Cerebellar cortex (tissue), 1 donor: ENCODE results near the gene BPIFB4.
"Not testable (repeated sequence)": the region's sequence is repeated elsewhere in the genome, so short reads cannot be mapped to it uniquely, and the experiment has no call there.

Source experiments
- DNase-seq: peaks from one replicate; pipeline ENCODE4 v3.0.0-alpha.2; 2015; ENCODE audit warnings: low spot score

BPIFB4 gene

DNA sequence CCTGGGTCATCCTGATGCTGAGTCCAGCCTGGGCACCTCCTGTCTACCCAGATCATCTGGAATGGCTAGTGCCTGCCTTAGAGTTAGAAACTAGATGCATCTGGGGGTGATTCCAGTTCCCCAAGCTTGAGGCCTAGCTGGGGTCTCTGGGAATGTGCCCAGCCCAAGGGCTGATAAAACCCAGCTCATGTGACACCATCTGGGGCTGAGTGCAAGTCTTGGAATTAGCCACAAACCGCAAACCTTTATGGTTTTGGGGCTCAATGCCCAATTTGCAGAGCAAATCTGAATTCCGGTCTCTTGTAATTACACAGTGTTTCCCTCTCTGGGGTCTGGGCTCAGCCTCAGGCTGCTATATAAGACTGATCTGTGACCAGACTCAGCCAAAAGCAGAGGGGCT is at the start of gene BPIFB4:
Gene BPIFB4 (plus strand): TSS at position 385 of the 400 bp plus-strand sequence. CDS start 1,884 bp downstream, outside the sequence.
- DNase-seq = no peak

DNA sequence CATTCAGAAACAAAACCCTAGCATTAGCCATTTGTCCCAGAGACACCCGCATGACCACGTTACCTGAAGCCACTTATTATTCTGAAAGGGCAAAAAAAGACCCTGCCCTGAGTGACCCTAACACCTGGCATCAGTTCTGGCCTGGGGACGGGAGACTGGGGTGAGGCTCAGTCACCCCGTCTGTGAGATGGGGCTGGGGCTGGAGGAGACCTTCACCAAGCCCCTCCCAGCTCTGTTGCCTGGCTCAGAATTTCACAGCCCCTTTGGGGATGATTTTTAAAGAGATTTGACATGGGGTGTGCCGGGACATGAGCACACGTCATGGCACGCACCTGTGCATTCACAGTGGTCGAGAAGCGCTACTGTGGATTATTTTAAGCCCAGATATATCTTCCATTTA is 49.4 kb upstream of the BPIFB4 start:
- DNase-seq = no peak

DNA sequence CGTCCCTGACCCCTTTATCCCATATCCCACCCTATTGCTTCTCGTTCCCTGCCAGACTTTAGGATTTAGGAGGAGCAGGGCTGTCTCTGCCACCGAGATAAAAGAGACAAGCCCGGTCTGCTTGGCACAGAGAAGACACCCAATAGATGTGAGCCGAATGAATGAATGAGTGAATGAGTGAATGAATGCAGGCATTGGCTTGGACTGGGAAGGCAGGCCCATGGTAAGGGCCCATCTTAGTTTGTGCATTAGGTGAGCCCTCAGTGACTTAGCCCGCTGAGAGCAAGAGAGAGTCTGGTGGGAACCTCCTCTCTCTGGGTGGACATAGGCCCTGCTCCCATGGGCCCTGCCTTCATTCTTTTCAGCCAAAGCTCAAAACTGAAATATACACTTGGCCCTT is 48.9 kb upstream of the BPIFB4 start:
- DNase-seq = no peak

DNA sequence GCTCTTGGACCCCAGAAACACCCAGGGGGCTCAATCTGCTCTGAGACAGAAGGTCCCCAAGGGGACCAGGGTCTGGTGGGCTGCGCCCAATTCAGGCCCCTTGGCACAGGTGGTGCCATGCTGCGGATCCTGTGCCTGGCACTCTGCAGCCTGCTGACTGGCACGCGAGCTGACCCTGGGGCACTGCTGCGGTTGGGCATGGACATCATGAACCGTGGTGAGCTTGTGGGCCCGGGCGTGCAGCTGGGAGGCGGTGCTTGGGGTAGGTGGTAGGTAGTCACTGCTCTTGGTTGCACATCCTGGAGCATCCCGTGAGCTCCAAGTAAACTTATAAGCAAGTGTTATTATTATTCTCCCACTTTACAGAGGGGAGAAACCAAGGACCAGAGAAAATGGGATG is 47.9 kb upstream of the BPIFB4 start, which contains the start of gene BPIFB6:
Gene BPIFB6 (plus strand): TSS at position 118 of the 400 bp plus-strand sequence. CDS start 0 bp downstream, at position 118.
- no peak for DNase-seq

- no peak for DNase-seq
Measured at GRCh38 chr20:33032555-33032954, 46.9 kb upstream of the BPIFB4 start.

DNA sequence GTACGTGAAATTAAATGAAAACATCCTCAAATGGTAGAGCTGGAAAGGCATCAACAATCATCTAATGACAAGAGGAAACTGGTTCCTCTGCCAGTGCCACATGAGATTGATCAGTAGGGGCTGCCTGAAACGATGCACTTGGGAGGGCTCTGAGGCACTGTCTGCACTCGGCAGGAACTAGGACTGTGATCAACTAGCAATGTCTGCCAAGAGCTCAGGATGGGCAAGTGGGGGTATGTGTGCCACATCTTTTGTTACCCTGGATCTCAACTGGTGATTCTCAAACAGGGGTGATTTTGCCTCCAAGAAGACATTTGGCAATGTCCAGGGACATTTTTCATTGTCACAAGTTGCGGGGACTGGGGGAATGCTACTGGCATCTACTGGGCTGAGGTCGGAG is 46.1 kb upstream of the BPIFB4 start:
- no peak for DNase-seq

- DNase-seq = no peak
Measured at GRCh38 chr20:33034115-33034514, 45.3 kb upstream of the BPIFB4 start.

DNA sequence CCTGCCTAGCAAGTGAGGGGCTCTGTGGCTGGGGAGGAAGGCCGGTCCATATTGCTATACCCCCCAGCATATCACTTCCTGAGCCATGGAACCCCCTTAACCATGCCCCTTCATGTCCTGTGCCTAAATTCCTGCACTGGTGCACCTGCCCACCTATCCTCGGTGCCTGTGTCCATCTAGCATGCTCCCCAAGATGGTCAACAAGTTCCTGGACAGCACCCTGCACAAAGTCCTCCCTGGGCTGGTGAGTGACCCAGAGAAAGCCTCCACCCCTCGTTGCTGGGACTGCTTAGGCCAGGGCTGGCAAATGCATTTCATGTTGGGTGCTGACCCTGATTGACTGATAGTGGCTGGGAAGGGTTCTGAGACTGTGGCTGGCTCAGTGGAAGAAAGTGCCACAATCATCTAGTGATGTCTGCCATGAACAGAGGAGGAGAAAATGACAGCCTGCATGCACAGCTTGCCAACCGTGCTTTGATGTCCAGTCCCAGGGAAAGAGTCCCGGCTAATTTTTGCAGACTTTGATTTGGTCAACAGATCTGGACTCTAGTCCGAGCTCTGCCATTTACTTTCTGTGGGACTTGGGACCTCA is 44.4 kb upstream of the BPIFB4 start:
- no peak for DNase-seq

DNA sequence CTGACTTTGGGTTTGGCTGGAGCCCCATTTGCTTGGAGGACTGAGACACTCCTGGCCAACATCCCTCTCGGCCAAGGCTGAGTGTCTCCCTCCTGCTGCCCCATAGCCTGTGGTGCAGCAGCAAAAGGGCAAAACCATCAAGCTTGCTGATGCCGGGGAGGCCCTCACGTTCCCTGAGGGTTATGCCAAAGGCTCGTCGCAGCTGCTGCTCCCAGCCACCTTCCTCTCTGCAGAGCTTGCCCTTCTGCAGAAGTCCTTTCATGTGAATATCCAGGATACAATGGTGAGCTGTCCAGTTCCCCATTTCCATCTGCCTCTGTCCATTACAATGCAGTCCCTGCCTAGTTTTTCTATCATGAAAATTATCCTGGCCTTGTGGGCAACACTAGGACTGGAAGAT is 42.0 kb upstream of the BPIFB4 start:
- no peak for DNase-seq

- no peak for DNase-seq
Measured at GRCh38 chr20:33038243-33038642, 41.2 kb upstream of the BPIFB4 start.

DNA sequence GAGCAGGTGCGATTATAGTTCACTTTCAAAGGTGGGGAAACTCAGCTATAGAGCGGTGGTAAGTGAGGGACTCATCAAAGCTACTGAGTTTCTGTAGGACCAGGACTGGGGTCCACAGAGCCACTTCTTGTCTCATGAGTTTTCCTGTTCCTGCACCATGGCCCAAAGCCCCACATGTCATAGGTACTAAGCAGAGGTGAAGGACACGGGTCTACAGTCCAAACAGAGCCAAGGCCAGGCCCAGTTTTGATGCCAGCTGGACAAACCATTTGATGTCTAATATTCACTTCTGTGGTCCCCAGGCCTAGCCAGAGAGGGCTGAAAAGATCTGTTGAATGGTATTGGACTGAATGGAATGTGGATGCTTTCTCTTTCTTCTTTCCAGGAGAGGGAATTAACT is 37.0 kb upstream of the BPIFB4 start:
- DNase-seq = no peak

GRCh38 chr20:33042983-33043730 is 36.3 kb upstream of the BPIFB4 start:
- no peak for DNase-seq

GRCh38 chr20:33043731-33044181 is 35.7 kb upstream of the BPIFB4 start:
- no peak for DNase-seq

- not testable (repeated sequence) for DNase-seq
Measured at GRCh38 chr20:33045129-33045721, 34.2 kb upstream of the BPIFB4 start.

DNA sequence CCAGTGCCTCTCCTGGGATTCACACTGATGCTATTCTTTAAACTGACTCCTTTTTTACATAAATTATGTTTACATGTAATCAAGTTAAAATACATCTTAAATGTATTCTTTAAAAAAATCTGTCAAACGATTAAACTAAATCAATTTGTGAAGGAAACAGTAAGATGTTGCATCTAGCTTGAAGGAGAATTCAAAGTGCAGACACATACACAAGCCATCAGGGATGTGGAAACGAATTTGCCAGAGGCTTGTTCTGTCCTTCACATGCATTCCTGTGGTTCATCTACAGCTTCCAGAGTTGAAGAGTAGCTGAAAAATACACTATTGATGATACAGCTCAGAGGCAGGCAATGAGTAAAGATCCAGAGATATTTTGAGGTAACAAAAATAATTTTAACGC is 33.0 kb upstream of the BPIFB4 start:
- DNase-seq = no peak

DNA sequence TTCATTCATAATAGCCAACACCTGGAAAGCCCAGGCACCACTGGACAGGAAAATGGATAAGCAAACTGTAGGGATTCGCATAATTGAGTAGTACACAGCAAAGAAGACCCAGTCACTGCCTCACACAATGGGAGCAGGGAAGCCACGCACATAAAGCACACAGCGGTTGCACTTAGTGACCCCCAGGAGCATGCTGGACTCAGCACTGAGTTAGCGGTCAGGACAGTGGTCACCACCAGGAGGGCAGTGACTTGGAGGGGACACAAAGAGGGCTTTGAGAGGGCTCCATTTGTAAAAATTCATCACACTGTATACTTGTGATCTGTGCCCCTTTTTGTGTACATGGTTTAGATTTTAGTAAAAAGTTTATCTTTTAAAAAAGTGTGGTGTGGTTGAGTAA is 28.1 kb upstream of the BPIFB4 start:
- DNase-seq = no peak

GRCh38 chr20:33053291-33054106 is 25.9 kb upstream of the BPIFB4 start, which contains the start of gene BPIFB3:
TSS of gene BPIFB3 (plus strand) at chr20:33053903. CDS start at chr20:33055436, 1,533 bp downstream.
- DNase-seq = no peak

DNA sequence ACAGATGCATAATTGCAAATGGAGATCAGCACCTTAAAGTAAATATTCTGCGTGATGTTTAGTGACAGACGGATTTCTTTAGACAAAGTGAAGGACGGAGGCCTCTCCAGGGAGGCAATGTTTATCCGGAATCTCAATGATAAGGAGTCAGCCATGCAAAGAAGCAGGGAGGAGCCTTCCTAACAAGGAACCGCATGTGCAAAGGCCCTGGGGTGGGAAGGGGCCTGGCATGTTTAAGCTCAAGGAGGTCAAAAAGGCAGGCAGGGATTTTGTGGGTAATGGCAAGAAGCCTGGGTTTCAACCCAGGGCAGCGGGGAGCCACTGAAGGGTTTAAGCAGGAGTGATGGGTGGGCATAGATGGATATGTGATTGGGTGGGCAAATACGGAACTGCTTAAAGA is 25.1 kb upstream of the BPIFB4 start:
- DNase-seq = no peak

- no peak for DNase-seq
Measured at GRCh38 chr20:33054791-33055190, 24.7 kb upstream of the BPIFB4 start.

DNA sequence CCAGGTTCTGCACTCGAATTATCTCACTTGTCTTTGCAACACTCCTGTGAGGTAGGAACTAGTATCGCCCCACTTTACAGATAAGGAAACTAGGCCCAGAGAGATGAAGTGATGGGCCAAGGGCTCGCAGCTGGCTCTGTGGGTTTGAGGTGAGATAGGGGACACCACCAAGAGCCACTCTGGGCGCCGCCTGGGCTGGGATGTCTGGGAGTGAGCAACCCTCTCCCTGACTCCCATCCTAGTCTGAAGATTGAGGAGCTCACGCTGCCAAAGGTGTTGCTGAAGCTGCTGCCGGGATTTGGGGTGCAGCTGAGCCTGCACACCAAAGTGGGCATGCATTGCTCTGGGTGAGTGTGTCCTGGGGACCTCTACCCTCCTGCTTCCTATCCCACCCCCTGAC is 20.3 kb upstream of the BPIFB4 start:
- DNase-seq = no peak

DNA sequence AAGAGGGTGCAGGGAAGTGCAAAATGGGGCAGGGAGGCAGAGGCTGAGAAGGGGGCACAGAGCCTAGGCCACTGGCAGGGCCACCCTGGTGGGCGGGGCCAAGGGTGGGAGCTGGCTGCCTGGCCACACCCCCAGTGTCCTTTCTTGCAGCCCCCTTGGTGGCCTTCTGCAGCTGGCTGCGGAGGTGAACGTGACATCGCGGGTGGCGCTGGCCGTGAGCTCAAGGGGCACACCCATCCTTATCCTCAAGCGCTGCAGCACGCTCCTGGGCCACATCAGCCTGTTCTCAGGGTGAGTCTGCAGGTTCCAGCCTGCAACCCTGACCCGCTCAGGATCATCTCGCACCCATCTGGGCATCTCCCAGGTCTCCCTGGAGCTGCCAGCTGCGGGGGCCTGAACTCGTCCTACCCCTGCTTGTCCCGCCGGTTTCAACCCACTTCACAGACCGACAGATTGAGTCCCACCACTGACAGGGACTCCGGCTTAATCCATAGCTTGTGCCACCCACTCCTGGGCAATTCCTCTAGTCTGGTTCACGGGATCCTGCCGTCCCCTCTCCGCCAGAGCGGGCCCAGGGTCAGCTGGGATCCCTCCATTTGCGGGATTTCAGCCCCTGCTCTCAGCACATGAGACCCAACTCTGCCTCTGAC is 19.6 kb upstream of the BPIFB4 start:
- no peak for DNase-seq

DNA sequence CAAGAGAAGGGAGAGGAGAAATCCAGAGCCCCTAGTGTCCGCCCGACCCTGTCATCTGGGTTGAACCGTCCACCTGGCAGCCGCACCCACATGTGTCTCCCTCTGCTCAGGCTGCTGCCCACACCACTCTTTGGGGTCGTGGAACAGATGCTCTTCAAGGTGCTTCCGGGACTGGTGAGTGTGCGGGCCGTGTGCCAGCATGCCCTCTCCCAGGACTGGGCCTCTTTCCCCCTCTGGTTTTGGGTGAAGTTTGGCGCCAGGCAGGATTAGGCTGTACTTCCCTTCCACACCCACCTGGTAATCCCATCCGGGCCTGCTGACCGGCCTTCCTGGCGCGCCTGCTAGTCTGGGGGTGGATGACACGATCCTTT is 17.8 kb upstream of the BPIFB4 start:
- DNase-seq = no peak
